OCI-M2 (cell line): ENCODE data around the gene NSMCE1.

ENCODE experiments used
- DNase-seq: peaks from one replicate; lab custom pipeline; 2025; ENCODE audit not compliant: unreplicated experiment; lab: John Stamatoyannopoulos, UW

NSMCE1 gene

GRCh38 chr16:27198451-27199234 lies 69.9 kb downstream of the NSMCE1 start:
- no peak for DNase-seq

- DNase-seq, result no peak
Measured at GRCh38 chr16:27197004-27197403, 71.6 kb downstream of the NSMCE1 start.

- no peak for DNase-seq
Measured at GRCh38 chr16:27195941-27196595, 72.5 kb downstream of the NSMCE1 start.

- DNase-seq, result no peak
Measured at GRCh38 chr16:27195076-27195741, 73.4 kb downstream of the NSMCE1 start.

- DNase-seq, result no peak
Measured at GRCh38 chr16:27193300-27193990, 75.1 kb downstream of the NSMCE1 start.

GRCh38 chr16:27191352-27191924 lies 77.1 kb downstream of the NSMCE1 start:
- no peak for DNase-seq

- DNase-seq, result no peak
Measured at GRCh38 chr16:27190316-27190871, 78.2 kb downstream of the NSMCE1 start.

GRCh38 chr16:27189335-27189972 lies 79.1 kb downstream of the NSMCE1 start:
- DNase-seq, result no peak

GRCh38 chr16:27188633-27189032 lies 79.9 kb downstream of the NSMCE1 start:
- no peak for DNase-seq

- no peak for DNase-seq
Measured at GRCh38 chr16:27185776-27186130, 82.8 kb downstream of the NSMCE1 start.

- DNase-seq, result no peak
Measured at GRCh38 chr16:27182906-27183405, 85.6 kb downstream of the NSMCE1 start.

- DNase-seq, result no peak
Measured at GRCh38 chr16:27181019-27181790, 87.4 kb downstream of the NSMCE1 start.

- DNase-seq, result no peak
Measured at GRCh38 chr16:27179500-27180072, 89.0 kb downstream of the NSMCE1 start.

- DNase-seq, result no peak
Measured at GRCh38 chr16:27177031-27177774, 91.4 kb downstream of the NSMCE1 start.

GRCh38 chr16:27175888-27176287 lies 92.7 kb downstream of the NSMCE1 start:
- DNase-seq, result no peak
